Measurements from ENCODE around the gene PLAC1.

- TF ChIP-seq EZH2 (IDR thresholded peaks at IDR 0.05), result no peak
- TF ChIP-seq POLR2AphosphoS5 (IDR thresholded peaks at IDR 0.05; ENCODE audit: borderline replicate concordance, low read depth, low read length), result no peak
Observed at GRCh38 chrX:134694333-134695322, 36.4 kb upstream of the PLAC1 start.

Data from SK-N-MC (cell line).